BJ (cell line): ENCODE data around the gene HHAT. TPM values are rescaled to one million over a fixed set of nuclear protein-coding genes. Genes with fewer than 3 reads are reported as not detected.

ENCODE experiments used
- CTCF ChIA-PET: fragments of 350-600 bp; formaldehyde crosslinking; extraction: SDS; loops from one replicate; lab custom pipeline; 2021; ENCODE audit warnings: antibody characterized with exemption, inconsistent platforms; lab: Yijun Ruan, JAX
- POLR2A ChIA-PET: fragments of 300-600 bp; sonication (Branson Sonifier 250); formaldehyde crosslinking; extraction: SDS; loops from one replicate; lab custom pipeline; 2021; ENCODE audit warnings: antibody characterized with exemption; lab: Charles Lee
- DNase-seq: peaks from one replicate; pipeline ENCODE4 v3.0.0-alpha.2; 2011; ENCODE audit warnings: low read depth
- H3K27me3 ChIP-seq: 2 replicates; pipeline ENCODE4 v1.6.0; 2011; ENCODE audit warnings: low read length; ENCODE audit not compliant: control insufficient read depth, insufficient read depth
- H3K36me3 ChIP-seq: 2 replicates; pipeline ENCODE4 v1.5.1; 2011; ENCODE audit warnings: low read length; ENCODE audit not compliant: control insufficient read depth, insufficient read depth
- H3K4me3 ChIP-seq: 2 replicates; pipeline ENCODE4 v1.5.1; 2011; ENCODE audit warnings: low read depth, mild to moderate bottlenecking, control low read depth, low read length
- polyA plus RNA-seq: library from polyadenylated mRNA; depleted of rRNA; stranded (reverse); fragments of >200 nt; gene quantifications from 2 replicates; pipeline ENCODE4 v1.2.3, GENCODE V29; 2011
- TF ChIP-seq, protein P1 (sequence below): IDR thresholded peaks from 2 replicates; pipeline ENCODE4 v1.5.1; 2011; ENCODE audit warnings: low read depth, mild to moderate bottlenecking, control low read depth, inconsistent platforms, low read length, moderate library complexity; ENCODE audit not compliant: insufficient read depth

Gene HHAT
- polyA plus RNA-seq, 1 experiment, result 6.6 TPM

DNA sequence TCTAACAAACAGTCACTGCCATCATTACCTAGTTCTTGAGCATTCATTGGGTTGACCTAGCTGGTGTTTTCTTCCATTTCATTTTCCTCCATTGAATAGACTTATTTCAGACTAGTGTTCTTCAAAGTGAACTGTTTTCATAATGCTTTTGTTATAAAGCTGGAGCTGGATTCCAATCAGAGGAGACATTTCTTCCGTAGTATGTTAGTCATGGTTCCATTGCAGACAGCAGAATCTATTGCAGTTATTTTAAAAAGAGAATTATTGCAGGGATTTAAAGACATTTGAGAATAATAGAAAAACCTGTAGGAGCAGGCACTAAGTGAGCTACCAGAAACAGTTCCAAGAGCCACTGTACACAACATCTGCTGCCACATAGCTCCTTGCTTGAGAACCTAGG lies 50.0 kb downstream of the HHAT start:
- DNase-seq, result no peak
- H3K27me3 ChIP-seq, result no peaks in the 10 kb centered on the region
- ChIA-PET CTCF (interaction anchor here (1.0 to 9.0 kb wide), 5 partner anchors 10 to 28 kb away, joined by 3 to 62 read pairs (median 4); no protein-coding TSS in a partner anchor), POLR2A (no interaction called here)
- TF ChIP-seq, protein P1, sequence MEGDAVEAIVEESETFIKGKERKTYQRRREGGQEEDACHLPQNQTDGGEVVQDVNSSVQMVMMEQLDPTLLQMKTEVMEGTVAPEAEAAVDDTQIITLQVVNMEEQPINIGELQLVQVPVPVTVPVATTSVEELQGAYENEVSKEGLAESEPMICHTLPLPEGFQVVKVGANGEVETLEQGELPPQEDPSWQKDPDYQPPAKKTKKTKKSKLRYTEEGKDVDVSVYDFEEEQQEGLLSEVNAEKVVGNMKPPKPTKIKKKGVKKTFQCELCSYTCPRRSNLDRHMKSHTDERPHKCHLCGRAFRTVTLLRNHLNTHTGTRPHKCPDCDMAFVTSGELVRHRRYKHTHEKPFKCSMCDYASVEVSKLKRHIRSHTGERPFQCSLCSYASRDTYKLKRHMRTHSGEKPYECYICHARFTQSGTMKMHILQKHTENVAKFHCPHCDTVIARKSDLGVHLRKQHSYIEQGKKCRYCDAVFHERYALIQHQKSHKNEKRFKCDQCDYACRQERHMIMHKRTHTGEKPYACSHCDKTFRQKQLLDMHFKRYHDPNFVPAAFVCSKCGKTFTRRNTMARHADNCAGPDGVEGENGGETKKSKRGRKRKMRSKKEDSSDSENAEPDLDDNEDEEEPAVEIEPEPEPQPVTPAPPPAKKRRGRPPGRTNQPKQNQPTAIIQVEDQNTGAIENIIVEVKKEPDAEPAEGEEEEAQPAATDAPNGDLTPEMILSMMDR, result no peak
- H3K4me3 ChIP-seq, result no peak overlapping the region
- H3K36me3 ChIP-seq, result no peaks in the 10 kb centered on the region

DNA sequence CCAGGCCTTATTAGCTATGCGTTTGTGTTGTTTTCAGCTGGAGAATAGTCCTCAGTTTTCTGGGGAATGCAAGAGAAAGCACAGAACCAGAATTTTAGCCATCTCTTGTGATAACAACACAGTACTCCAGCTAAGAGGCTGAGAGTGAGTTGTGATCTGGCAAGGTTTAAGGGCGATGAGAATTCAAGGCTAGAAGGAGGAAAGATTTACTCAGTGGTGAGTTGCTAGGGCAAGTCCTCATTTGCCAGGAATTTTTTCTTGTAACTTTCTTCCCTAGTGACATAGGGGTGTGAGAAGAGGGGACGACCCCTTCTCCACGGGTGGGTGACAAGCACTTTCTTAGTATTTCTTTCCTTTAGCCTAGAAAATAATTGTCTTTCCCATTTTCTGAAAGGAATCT lies 53.2 kb downstream of the HHAT start:
- ChIA-PET POLR2A (no interaction called here), CTCF (interaction anchor here (1.6 kb wide), 1 partner anchor 21 kb away, joined by 3 read pairs; no protein-coding TSS in a partner anchor)
- DNase-seq, result no peak

DNA sequence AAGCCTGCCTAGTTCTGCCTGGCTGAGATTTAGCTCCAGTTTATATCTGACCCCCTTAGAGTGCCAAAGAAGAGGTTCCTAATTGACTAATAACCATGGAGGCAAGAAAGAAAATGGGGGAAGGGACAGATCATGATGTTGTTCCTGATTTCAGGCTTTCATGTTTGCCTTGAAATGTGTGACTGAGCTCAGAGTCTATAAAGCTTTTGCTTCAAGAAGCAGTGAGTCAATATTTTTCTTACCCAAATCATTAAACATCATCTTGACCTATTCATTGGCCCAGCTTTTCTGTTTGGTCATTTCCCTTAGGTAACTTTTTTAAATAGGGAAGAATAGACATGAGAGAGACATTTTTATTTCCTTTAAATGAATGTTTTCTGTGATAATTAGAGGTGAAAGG lies 55.9 kb downstream of the HHAT start:
- Histone ChIP-seq H3K27me3 (no peaks in the 10 kb centered on the region), H3K4me3 (no peak overlapping the region), H3K36me3 (no peaks in the 10 kb centered on the region)
- DNase-seq, result no peak
- TF ChIP-seq, protein P1, result no peak
- ChIA-PET POLR2A (no interaction called here), CTCF (interaction anchor here (0.8 to 2.4 kb wide), 7 partner anchors 9 to 749 kb away, joined by 3 to 12 read pairs (median 4); partner anchors contain the start of gene KCNH1)

More for the DNA sequence above, 53.2 kb downstream of the HHAT start:
- no peaks in the 10 kb centered on the region for H3K36me3 ChIP-seq
- TF ChIP-seq, protein P1, result no peak
- no peaks in the 10 kb centered on the region for H3K27me3 ChIP-seq
- no peak overlapping the region for H3K4me3 ChIP-seq

- POLR2A ChIA-PET, result no interaction called here
- H3K4me3 ChIP-seq, result no peak overlapping the region
- TF ChIP-seq, protein P1, result no peak
- no peaks in the 10 kb centered on the region for H3K36me3 ChIP-seq
- CTCF ChIA-PET, result interaction anchor here (1.1 to 2.4 kb wide), 5 partner anchors 9 to 242 kb away, joined by 3 to 12 read pairs (median 5); no protein-coding TSS in a partner anchor
- DNase-seq, result no peak
- H3K27me3 ChIP-seq, result no peaks in the 10 kb centered on the region
These were observed 56.5 kb downstream of the HHAT start for GRCh38 chr1:210385228-210385627.

GRCh38 chr1:210394281-210394821 lies 65.6 kb downstream of the HHAT start:
- POLR2A ChIA-PET, result interaction anchor here (1.1 kb wide), 1 partner anchor 20 kb away, joined by 3 read pairs; no protein-coding TSS in a partner anchor

More at GRCh38 chr1:210394281-210394821, 65.6 kb downstream of the HHAT start:
- CTCF ChIA-PET, result interaction anchor here (1.4 to 16.3 kb wide), 4 partner anchors 9 to 32 kb away, joined by 3 to 287 read pairs (median 14); no protein-coding TSS in a partner anchor
- Histone ChIP-seq H3K4me3 (no peak overlapping the region), H3K27me3 (no peaks in the 10 kb centered on the region), H3K36me3 (no peaks in the 10 kb centered on the region)
- TF ChIP-seq, protein P1, result no peak
- no peak for DNase-seq
